HepG2 (cell line): ENCODE results near the gene TMEM154. TPM values are rescaled to one million over a fixed set of nuclear protein-coding genes. Genes with fewer than 3 reads are reported as not detected.

ENCODE experiments used
- ATAC-seq: fragments of 200-7000 bp; cut with Tn5 transposase; 3 replicates; pipeline ENCODE4 v1.9.1; 2020; ENCODE audit warnings: mild to moderate bottlenecking, moderate library complexity
- BruUV-seq: library from RNA; stranded (reverse); fragments of 400-500 nt; replicated peaks from 2 replicates; lab custom pipeline; 2021; lab: Mats Ljungman, UMichigan
- CTCF ChIA-PET: fragments of 300-600 bp; formaldehyde crosslinking; extraction: SDS; loops from one replicate; lab custom pipeline; 2021; ENCODE audit warnings: low total read pairs, inconsistent platforms, low intra/inter-chr PET ratio; lab: Yijun Ruan, JAX
- POLR2A ChIA-PET: fragments of 350-600 bp; sonication (Branson Sonifier 250); formaldehyde crosslinking; loops from one replicate; lab custom pipeline; 2020; ENCODE audit warnings: antibody characterized with exemption, inconsistent platforms; lab: Yijun Ruan, JAX
- DNase-seq: peaks from one replicate; pipeline ENCODE4 v3.0.0-alpha.2; 2015; ENCODE audit warnings: low spot score
- FAIRE-seq: peaks from 3 replicates; lab custom pipeline; 2011; peaks lifted over from hg19 to GRCh38; lab: Jason Lieb, UNC
- H2AFZ ChIP-seq: one replicate; pipeline ENCODE4 v1.6.1; 2011; ENCODE audit warnings: low read length, inconsistent platforms
- H3K27ac ChIP-seq: fragments of 300-600 bp; 3 replicates; pipeline ENCODE4 v1.8.0; 2011; ENCODE audit warnings: mixed run types, mild to moderate bottlenecking, mixed read lengths, low read length, inconsistent platforms; ENCODE audit not compliant: insufficient read depth; ENCODE audit errors: extremely low read length
- H3K27me3 ChIP-seq, 2 experiments: fragments of 200-600 bp in 1 of 2; 2 replicates in 1 of 2; 3 replicates in 1 of 2; pipeline versions ENCODE4 v1.6.0 to v1.8.0; 2011; ENCODE audit warnings: low read length in 2 of 2, mild to moderate bottlenecking in 2 of 2, moderate library complexity in 2 of 2, inconsistent platforms in 1 of 2; ENCODE audit not compliant: insufficient read depth in 2 of 2, control insufficient read depth in 1 of 2
- H3K36me3 ChIP-seq, 2 experiments: fragments of 200-600 bp in 1 of 2; replicated peaks in 1 of 2; 2 replicates in 1 of 2; 3 replicates in 1 of 2; pipeline versions ENCODE4 v1.5.1 to v1.8.0; 2011; ENCODE audit warnings: low read length in 2 of 2, inconsistent platforms in 1 of 2; ENCODE audit not compliant: insufficient read depth in 2 of 2, control insufficient read depth in 1 of 2
- H3K4me1 ChIP-seq: 2 replicates; pipeline ENCODE4 v1.5.1; 2012; ENCODE audit warnings: low read length, inconsistent platforms; ENCODE audit not compliant: insufficient read depth
- H3K4me2 ChIP-seq: 2 replicates; pipeline ENCODE4 v1.6.0; 2011; ENCODE audit warnings: low read depth, low read length, inconsistent platforms
- H3K4me3 ChIP-seq, 3 experiments: fragments of 200-600 bp in 1 of 3; sonication (generic), shearing (Covaris generic) in 1 of 3; replicated peaks in 1 of 3; 2 replicates each; pipeline ENCODE4 v1.5.1; 2011 to 2016; ENCODE audit warnings: low read length in 3 of 3, inconsistent platforms in 2 of 3, low read depth in 2 of 3, mild to moderate bottlenecking in 2 of 3, control low read depth in 1 of 3, mixed read lengths in 1 of 3; ENCODE audit not compliant: insufficient read depth in 1 of 3
- H3K79me2 ChIP-seq: one replicate; pipeline ENCODE4 v1.6.1; 2011; ENCODE audit warnings: low read length, inconsistent platforms; ENCODE audit not compliant: insufficient read depth
- H3K9ac ChIP-seq: 2 replicates; pipeline ENCODE4 v1.6.0; 2011; ENCODE audit warnings: mild to moderate bottlenecking, low read depth, low read length, inconsistent platforms; ENCODE audit not compliant: insufficient read depth
- H3K9me3 ChIP-seq: 2 replicates; pipeline ENCODE4 v1.5.1; 2012; ENCODE audit warnings: mild to moderate bottlenecking, low read length
- H4K20me1 ChIP-seq: 2 replicates; pipeline ENCODE4 v1.6.0; 2011; ENCODE audit warnings: inconsistent platforms, mild to moderate bottlenecking, low read length, moderate library complexity; ENCODE audit not compliant: insufficient read depth
- CREB1 ChIP-seq, 2 experiments: fragments of 450-650 bp in 1 of 2; IDR thresholded peaks; 2 replicates each; pipeline ENCODE4 v1.6.1; 2016 to 2017; ENCODE audit warnings: control low read depth in 1 of 2, mild to moderate bottlenecking in 1 of 2, missing compliant biosample characterization in 1 of 2, missing genetic modification characterization in 1 of 2
- FOXJ3 ChIP-seq: sonication (generic); formaldehyde crosslinking; IDR thresholded peaks from 2 replicates; pipeline ENCODE4 v1.4.0; 2020; ENCODE audit warnings: missing genetic modification reagents, mild to moderate bottlenecking, borderline replicate concordance
- HCFC1 ChIP-seq: fragments of 150-350 bp; IDR thresholded peaks from 2 replicates; pipeline ENCODE4 v1.6.1; 2014; ENCODE audit warnings: low read depth, low read length
- NFYC ChIP-seq: IDR thresholded peaks from 2 replicates; pipeline ENCODE4 v1.6.1; 2016; ENCODE audit warnings: missing genetic modification reagents, missing compliant biosample characterization
- POLR2G ChIP-seq: fragments of 200-400 bp; formaldehyde crosslinking; IDR thresholded peaks from 2 replicates; pipeline ENCODE4 v1.6.1; 2018; ENCODE audit warnings: mild to moderate bottlenecking, low read depth, low read length, moderate library complexity
- TBX2 ChIP-seq: sonication (generic); formaldehyde crosslinking; IDR thresholded peaks from 2 replicates; pipeline ENCODE4 v1.5.0; 2020; ENCODE audit warnings: missing genetic modification reagents, mild to moderate bottlenecking, borderline replicate concordance
- TCF7 ChIP-seq: sonication (generic); IDR thresholded peaks from 2 replicates; pipeline ENCODE4 v1.6.1; 2016; ENCODE audit warnings: antibody characterized with exemption, low read depth
- U2AF2 ChIP-seq: fragments of 200-400 bp; formaldehyde crosslinking; IDR thresholded peaks from 2 replicates; pipeline ENCODE4 v1.6.1; 2017; ENCODE audit warnings: low read depth, mild to moderate bottlenecking, low read length
- ZHX1 ChIP-seq: sonication (generic); formaldehyde crosslinking; IDR thresholded peaks from 2 replicates; pipeline ENCODE4 v1.8.1; 2022; ENCODE audit warnings: low read depth, mild to moderate bottlenecking, missing genetic modification reagents
- ZNF274 ChIP-seq: sonication (generic); formaldehyde crosslinking; IDR thresholded peaks from 2 replicates; pipeline ENCODE4 v1.5.1; 2020; ENCODE audit warnings: mild to moderate bottlenecking, missing genetic modification reagents
- ZNF576 ChIP-seq: sonication (generic); formaldehyde crosslinking; IDR thresholded peaks from 2 replicates; pipeline ENCODE4 v1.4.0; 2020; ENCODE audit warnings: mild to moderate bottlenecking, missing genetic modification reagents
- ZNF672 ChIP-seq: sonication (generic); formaldehyde crosslinking; IDR thresholded peaks from 2 replicates; pipeline ENCODE4 v1.8.1; 2022; ENCODE audit warnings: missing genetic modification reagents
- ZNF883 ChIP-seq: sonication (generic); formaldehyde crosslinking; IDR thresholded peaks from 2 replicates; pipeline ENCODE4 v1.5.1; 2020; ENCODE audit warnings: mild to moderate bottlenecking, missing genetic modification reagents; ENCODE audit errors: not compliant biosample characterization
- WGBS: methylation state at CpG from one replicate; pipeline ENCODE4 v1.1.6; 2017; ENCODE audit warnings: low lambda C conversion rate; 5-methylcytosine and 5-hydroxymethylcytosine counted together
- in situ Hi-C: cut with HindIII; loops from 2 replicates; pipeline ENCODE4 v1.10.0; 2017; ENCODE audit warnings: low pct_unique_long_range_greater_than_20kb; ENCODE audit not compliant: extremely low pct_ligation_motif_present
- intact Hi-C: fragments of 100-400 bp; cut with micrococcal nuclease; formaldehyde crosslinking; loops from one replicate; pipeline ENCODE4 v1.10.0; 2022; ENCODE audit not compliant: unreplicated experiment
- polyA plus RNA-seq, 8 experiments: library from polyadenylated mRNA; depleted of rRNA in 3 of 8; stranded (reverse) in 7 of 8; unstranded in 1 of 8; fragments of >200 nt; fragmentation: Illumina TruSeq in 4 of 8; extraction: Trizol in 4 of 8; gene quantifications; 2 replicates each; pipeline versions ENCODE4 v1.2.1 to v1.2.3, GENCODE V29; 2011 to 2016; ENCODE audit warnings: low read depth in 4 of 8, missing spikeins in 1 of 8, mixed read lengths in 1 of 8; ENCODE audit not compliant: insufficient read depth in 1 of 8
- total RNA-seq, 5 experiments: library from RNA; depleted of rRNA; stranded (reverse); fragments of >200 nt; fragmentation: Illumina TruSeq; extraction: Trizol; gene quantifications; 2 replicates each; pipeline ENCODE4 v1.2.3, GENCODE V29; 2016; ENCODE audit warnings: low read depth in 1 of 5

The TMEM154 gene
- total and polyA plus RNA-seq, 2 of the 13 experiments (the other 11 are each of a cell fraction or from before 2014, with no cell fraction given) = 0.03 TPM; not detected in 1

GRCh38 chr4:152573861-152574260, 105.9 kb downstream of the TMEM154 start:
- ATAC-seq (no peak), DNase-seq (no peak), FAIRE-seq (no peak)
- Histone ChIP-seq H3K36me3 (no peaks in the 10 kb centered on the region), H3K27ac (no peak overlapping the region), H4K20me1 (no peaks in the 10 kb centered on the region), H3K27me3 (peaks cover 3% of the 10 kb centered on the region in 2 experiments; a peak in 2 of 5 replicates), H3K79me2 (no peaks in the 10 kb centered on the region), H3K9ac (no peak overlapping the region), H3K4me2 (no peak overlapping the region), H3K9me3 (no peaks in the 10 kb centered on the region), H3K4me1 (peaks cover 20% of the 10 kb centered on the region), H2AFZ (no peak overlapping the region), H3K4me3 (no peak overlapping the region)
- ChIA-PET POLR2A (no interaction called here), CTCF (no interaction called here)
- no TSS peak for BruUV-seq
- intact Hi-C loops (loop anchor here (2.0 kb wide), 1 partner anchor 17 kb away; no protein-coding TSS in a partner anchor), in situ Hi-C loops (no loop called here)
- no peak for TF ChIP-seq TBX2
- no peak for TF ChIP-seq ZHX1
- no peak for TF ChIP-seq TCF7
- TF ChIP-seq ZNF883 (CRISPR knock-in tag) = no peak
- no peak for TF ChIP-seq U2AF2
- TF ChIP-seq CREB1 (IDR thresholded peaks at IDR 0.05) = no peak
- TF ChIP-seq CREB1 (CRISPR knock-in tag; IDR thresholded peaks at IDR 0.05) = no peak
- TF ChIP-seq FOXJ3 (CRISPR knock-in tag) = no peak
- TF ChIP-seq ZNF672 (CRISPR knock-in tag) = no peak
- no peak for TF ChIP-seq ZNF576 (CRISPR knock-in tag)
- no peak for TF ChIP-seq NFYC
- TF ChIP-seq ZNF274 = no peak
- no peak for TF ChIP-seq HCFC1
- no peak for TF ChIP-seq POLR2G
- WGBS = 7% methylated on average over 2 of the region's 2 CpGs
